Right forelimb (tissue), 1 donor: Measurements from ENCODE around the gene IFNGR2.
"Not testable (repeated sequence)": the region's sequence is repeated elsewhere in the genome, so short reads cannot be mapped to it uniquely, and the experiment has no call there.

Experiments used
- DNase-seq: peaks from one replicate; pipeline ENCODE4 v3.0.0-alpha.2; 2018

IFNGR2 gene

GRCh38 chr21:33443194-33443593, 40.0 kb downstream of the IFNGR2 start:
- DNase-seq = no peak

GRCh38 chr21:33444499-33444898, 41.3 kb downstream of the IFNGR2 start:
- DNase-seq = no peak

- not testable (repeated sequence) for DNase-seq
Measured at GRCh38 chr21:33446620-33447019, 43.4 kb downstream of the IFNGR2 start.

GRCh38 chr21:33449616-33450015, 46.4 kb downstream of the IFNGR2 start:
- DNase-seq = no peak

GRCh38 chr21:33451634-33452071, 48.4 kb downstream of the IFNGR2 start:
- no peak for DNase-seq

- DNase-seq = no peak
Measured at GRCh38 chr21:33452362-33452761, 49.1 kb downstream of the IFNGR2 start.

- DNase-seq = no peak
Measured at GRCh38 chr21:33455686-33456446, 52.7 kb downstream of the IFNGR2 start.

- DNase-seq = no peak
Measured at GRCh38 chr21:33458861-33459260, 55.6 kb downstream of the IFNGR2 start.

GRCh38 chr21:33461538-33462250, 58.5 kb downstream of the IFNGR2 start:
- no peak for DNase-seq

- DNase-seq = not testable (repeated sequence)
Measured at GRCh38 chr21:33469183-33469582, 66.0 kb downstream of the IFNGR2 start.

GRCh38 chr21:33470701-33471100, 67.5 kb downstream of the IFNGR2 start:
- DNase-seq = no peak

- DNase-seq = no peak
Measured at GRCh38 chr21:33473344-33473743, 70.1 kb downstream of the IFNGR2 start.

- DNase-seq = no peak
Measured at GRCh38 chr21:33477066-33477465, 73.9 kb downstream of the IFNGR2 start.

GRCh38 chr21:33478182-33478581, 75.0 kb downstream of the IFNGR2 start:
- DNase-seq = no peak

GRCh38 chr21:33478935-33479678, 75.9 kb downstream of the IFNGR2 start:
- peak; percentile 50 for DNase-seq

GRCh38 chr21:33479679-33480480, 76.7 kb downstream of the IFNGR2 start, which contains the start of gene TMEM50B:
TMEM50B (minus strand) TSS chr21:33479974; CDS start chr21:33468885, 11,089 bp downstream.
- peak; percentile 99 for DNase-seq

- no peak for DNase-seq
Measured at GRCh38 chr21:33480481-33481103, 77.4 kb downstream of the IFNGR2 start.

- no peak for DNase-seq
Measured at GRCh38 chr21:33481314-33481943, 78.2 kb downstream of the IFNGR2 start.
